Astrocyte (in vitro differentiated cells and primary cell): ENCODE data around the gene TJAP1.

Source experiments
- CTCF ChIP-seq: IDR thresholded peaks from 2 replicates; pipeline ENCODE4 v1.5.1; 2011; ENCODE audit warnings: low read depth, mild to moderate bottlenecking, inconsistent platforms, low read length, moderate library complexity; ENCODE audit not compliant: insufficient read depth
- EZH2 ChIP-seq: IDR thresholded peaks from 2 replicates; pipeline ENCODE4 v1.6.1; 2012; ENCODE audit warnings: mild to moderate bottlenecking, low read length, inconsistent platforms; ENCODE audit not compliant: insufficient read depth

- no peak for TF ChIP-seq CTCF
- TF ChIP-seq EZH2: no peak
Observed at GRCh38 chr6:43475516-43475915, 1.9 kb upstream of the TJAP1 start.
